Esophagus muscularis mucosa (tissue), 4 donors: ENCODE measurements around the gene HOXC9. TPM values are rescaled to one million over a fixed set of nuclear protein-coding genes. Genes with fewer than 3 reads are reported as not detected.

Experiments used
- DNase-seq: peaks from one replicate; pipeline ENCODE4 v3.0.0-alpha.2; 2017; ENCODE audit errors: extremely low spot score
- H3K27ac ChIP-seq, 4 donors: fragments of 200-600 bp; sonication (generic); replicated peaks in 1 of 4; 1 replicate in 3 of 4; 2 replicates in 1 of 4; pipeline ENCODE4 v1.5.1; 2016 to 2019; ENCODE audit warnings: mild to moderate bottlenecking in 1 of 4
- H3K27me3 ChIP-seq, 4 donors: fragments of 200-600 bp; sonication (generic); one replicate each; pipeline versions ENCODE4 v1.5.1 to v1.6.0; 2016 to 2019
- H3K36me3 ChIP-seq, 4 donors: fragments of 200-600 bp; sonication (generic); one replicate each; pipeline ENCODE4 v1.5.1; 2016 to 2019
- H3K4me1 ChIP-seq, 4 donors: fragments of 200-600 bp; sonication (generic); one replicate each; pipeline ENCODE4 v1.5.1; 2016 to 2019
- H3K4me3 ChIP-seq, 4 donors: fragments of 200-600 bp; sonication (generic); 1 replicate in 2 of 4; 2 replicates in 2 of 4; pipeline ENCODE4 v1.5.1; 2016 to 2019; ENCODE audit warnings: mild to moderate bottlenecking in 4 of 4, moderate library complexity in 1 of 4
- H3K9me3 ChIP-seq, 4 donors: fragments of 200-600 bp; sonication (generic); 1 replicate in 3 of 4; 2 replicates in 1 of 4; pipeline ENCODE4 v1.5.1; 2016 to 2019
- EP300 ChIP-seq: sonication (generic); formaldehyde crosslinking; IDR thresholded peaks from one replicate; pipeline ENCODE4 v1.6.1; 2017; ENCODE audit warnings: antibody characterized with exemption
- POLR2A ChIP-seq: fragments of 450-650 bp; IDR thresholded peaks from one replicate; pipeline ENCODE4 v1.6.1; 2017; ENCODE audit warnings: antibody characterized with exemption, moderate library complexity, mild to moderate bottlenecking, low read depth
- POLR2AphosphoS5 ChIP-seq, 2 donors: sonication (generic); formaldehyde crosslinking; IDR thresholded peaks; one replicate each; pipeline ENCODE4 v1.6.1; 2017; ENCODE audit warnings: antibody characterized with exemption in 2 of 2
- WGBS: methylation state at CpG from one replicate; pipeline ENCODE4 v1.1.5; 2018; 5-methylcytosine and 5-hydroxymethylcytosine counted together
- intact Hi-C: fragments of 100-400 bp; cut with DNase I; formaldehyde crosslinking; loops from one replicate; pipeline ENCODE4 v1.15.1; 2023
- total RNA-seq, 4 donors: library from RNA; depleted of rRNA; stranded (reverse); fragments of >200 nt; gene quantifications; one replicate each; pipeline versions ENCODE4 v1.1.0 to v1.2.1, GENCODE V29; 2016
- TF ChIP-seq, protein P1 (sequence below), 3 experiments: fragments of 200-600 bp in 2 of 3; fragments of 450-650 bp in 1 of 3; sonication (generic) in 2 of 3; IDR thresholded peaks; one replicate each; pipeline ENCODE4 v1.5.1; 2017 to 2019; ENCODE audit warnings: antibody characterized with exemption in 3 of 3, mild to moderate bottlenecking in 2 of 3, moderate library complexity in 1 of 3

HOXC9 gene
- total RNA-seq, 4 donors from 2014 or later, result not detected

DNA sequence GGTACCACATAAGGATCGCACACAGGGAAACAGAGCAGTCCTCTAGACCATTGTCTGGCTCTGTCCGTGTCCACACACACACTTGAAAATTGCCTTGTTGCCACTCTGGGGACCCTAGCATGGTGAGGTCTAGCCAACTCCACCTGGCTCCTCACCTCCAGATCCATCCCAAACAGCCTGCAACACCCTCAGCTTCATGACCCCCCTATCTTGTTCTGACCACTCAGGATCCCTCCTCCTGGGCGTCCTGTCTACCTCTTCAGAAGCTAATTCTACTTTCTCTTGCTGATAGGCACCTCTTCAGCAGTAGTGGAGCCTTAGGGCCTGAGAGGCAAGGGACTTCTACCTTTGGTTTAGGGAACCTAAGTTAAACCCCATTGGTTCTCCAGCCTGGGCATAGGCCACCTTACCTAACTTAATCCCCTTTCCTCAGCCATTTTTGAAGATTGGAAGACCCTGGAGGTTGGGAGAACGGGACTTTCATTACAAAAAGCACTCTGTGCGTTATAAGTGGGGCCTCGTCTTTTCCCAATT lies 32.2 kb downstream of the HOXC9 start:
- no peak for DNase-seq
- TF ChIP-seq EP300 (no peak), POLR2AphosphoS5 (IDR thresholded peaks at IDR 0.05) (no peak), POLR2A (no peak)
- TF ChIP-seq, protein P1, sequence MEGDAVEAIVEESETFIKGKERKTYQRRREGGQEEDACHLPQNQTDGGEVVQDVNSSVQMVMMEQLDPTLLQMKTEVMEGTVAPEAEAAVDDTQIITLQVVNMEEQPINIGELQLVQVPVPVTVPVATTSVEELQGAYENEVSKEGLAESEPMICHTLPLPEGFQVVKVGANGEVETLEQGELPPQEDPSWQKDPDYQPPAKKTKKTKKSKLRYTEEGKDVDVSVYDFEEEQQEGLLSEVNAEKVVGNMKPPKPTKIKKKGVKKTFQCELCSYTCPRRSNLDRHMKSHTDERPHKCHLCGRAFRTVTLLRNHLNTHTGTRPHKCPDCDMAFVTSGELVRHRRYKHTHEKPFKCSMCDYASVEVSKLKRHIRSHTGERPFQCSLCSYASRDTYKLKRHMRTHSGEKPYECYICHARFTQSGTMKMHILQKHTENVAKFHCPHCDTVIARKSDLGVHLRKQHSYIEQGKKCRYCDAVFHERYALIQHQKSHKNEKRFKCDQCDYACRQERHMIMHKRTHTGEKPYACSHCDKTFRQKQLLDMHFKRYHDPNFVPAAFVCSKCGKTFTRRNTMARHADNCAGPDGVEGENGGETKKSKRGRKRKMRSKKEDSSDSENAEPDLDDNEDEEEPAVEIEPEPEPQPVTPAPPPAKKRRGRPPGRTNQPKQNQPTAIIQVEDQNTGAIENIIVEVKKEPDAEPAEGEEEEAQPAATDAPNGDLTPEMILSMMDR (IDR thresholded peaks at IDR 0.05), result no peak
- Histone ChIP-seq H3K27ac (no peak overlapping the region), H3K27me3 (peaks cover 0 to 87% (median 34%) of the 10 kb centered on the region in 4 donors), H3K4me1 (peaks cover 14 to 45% (median 36%) of the 10 kb centered on the region in 4 donors), H3K4me3 (peak overlapping the region in 2 of 4 donors; percentile 65 to 69), H3K36me3 (no peaks in the 10 kb centered on the region), H3K9me3 (no peaks in the 10 kb centered on the region)
- intact Hi-C loops, result loop anchor here (2.0 to 5.0 kb wide), 2 partner anchors 95 to 161 kb away; no protein-coding TSS in a partner anchor
- WGBS, result 47% methylated on average over 6 of the region's 6 CpGs

DNA sequence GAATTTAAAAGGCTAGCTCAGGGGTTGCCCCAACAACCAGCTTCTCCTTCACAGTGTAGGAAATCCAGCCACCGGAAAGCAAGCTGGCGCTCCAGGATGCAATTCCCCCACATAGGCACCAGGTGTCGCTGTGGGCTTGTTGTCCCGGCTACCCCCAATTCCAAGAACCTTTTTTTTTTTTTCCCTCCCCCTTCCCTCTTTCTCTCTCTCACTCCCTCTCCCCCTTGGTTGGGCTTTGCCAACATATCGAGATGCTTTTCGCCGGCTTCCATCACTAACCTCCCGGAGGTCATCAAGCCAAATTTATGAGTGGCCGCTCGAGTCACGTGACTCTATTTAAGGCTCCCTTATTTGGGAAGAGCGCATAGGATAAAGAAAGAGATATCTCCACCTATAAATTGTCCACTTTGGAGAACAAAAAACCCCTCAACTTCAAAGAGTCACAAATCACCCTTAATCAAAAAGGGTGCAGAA lies 32.7 kb downstream of the HOXC9 start, which contains the start of gene HOXC5:
Gene HOXC5, plus strand, starts transcription at position 424 of the 474 bp plus-strand sequence. CDS start 73 bp downstream, outside the sequence.
- Histone ChIP-seq H3K9me3 (no peaks in the 10 kb centered on the region), H3K27ac (peak within 1 kb of the TSS; percentile 70 to 83 (median 74)), H3K27me3 (peaks cover 0 to 82% (median 28%) of the 10 kb centered on the region in 4 donors), H3K4me1 (peaks cover 14 to 45% (median 37%) of the 10 kb centered on the region in 4 donors), H3K36me3 (no peaks in the 10 kb centered on the region), H3K4me3 (peak within 1 kb of the TSS; percentile 50 to 69 (median 63))
- 3% methylated on average over 12 of the region's 12 CpGs for WGBS
- DNase-seq, result no peak
- intact Hi-C loops, result loop anchor here (2.0 to 5.0 kb wide), 2 partner anchors 95 to 160 kb away; no protein-coding TSS in a partner anchor
- TF ChIP-seq EP300, result no peak
- TF ChIP-seq, protein P1 (IDR thresholded peaks at IDR 0.05), result peak; percentile 95 to 99 (median 98)
- TF ChIP-seq POLR2AphosphoS5 (IDR thresholded peaks at IDR 0.05), result peak in 1 of 2 donors; percentile 8

DNA sequence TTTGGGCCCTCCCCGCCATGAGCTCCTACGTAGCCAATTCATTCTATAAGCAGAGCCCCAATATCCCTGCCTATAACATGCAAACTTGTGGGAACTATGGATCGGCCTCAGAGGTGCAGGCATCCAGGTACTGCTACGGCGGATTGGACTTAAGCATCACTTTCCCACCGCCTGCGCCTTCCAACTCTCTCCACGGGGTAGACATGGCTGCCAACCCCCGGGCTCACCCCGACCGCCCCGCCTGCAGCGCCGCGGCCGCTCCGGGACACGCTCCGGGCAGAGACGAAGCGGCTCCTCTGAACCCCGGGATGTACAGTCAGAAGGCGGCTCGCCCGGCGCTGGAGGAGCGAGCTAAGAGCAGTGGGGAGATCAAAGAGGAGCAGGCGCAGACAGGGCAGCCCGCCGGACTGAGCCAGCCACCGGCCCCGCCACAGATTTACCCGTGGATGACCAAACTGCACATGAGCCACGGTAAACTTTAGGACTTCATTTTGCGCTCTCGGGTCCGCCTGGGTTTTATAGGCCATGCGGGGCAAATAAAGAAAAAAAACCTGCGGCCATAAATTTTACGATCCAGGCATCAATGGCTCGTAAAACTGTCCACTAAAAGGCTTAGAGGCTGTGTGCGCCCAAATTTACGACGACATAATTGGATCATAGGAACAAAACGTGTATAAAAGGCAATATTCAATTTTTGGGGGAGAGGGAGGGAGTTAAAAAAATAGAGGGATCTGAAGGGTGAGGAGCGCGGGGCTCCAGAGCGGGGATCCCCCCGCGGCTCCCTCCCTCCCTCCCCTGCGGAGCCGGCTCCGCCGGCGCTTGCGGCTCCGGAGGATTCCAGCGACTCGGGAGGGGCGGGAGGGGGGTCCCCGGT lies 33.4 kb downstream of the HOXC9 start:
- TF ChIP-seq POLR2A, result no peak
- TF ChIP-seq, protein P1 (IDR thresholded peaks at IDR 0.05), result no peak
- TF ChIP-seq EP300, result no peak
- TF ChIP-seq POLR2AphosphoS5 (IDR thresholded peaks at IDR 0.05), result no peak
- H3K4me3 ChIP-seq, result peak overlapping the region; percentile 50 to 69 (median 63)
- peaks cover 0 to 75% (median 22%) of the 10 kb centered on the region in 4 donors for H3K27me3 ChIP-seq
- H3K9me3 ChIP-seq, result no peaks in the 10 kb centered on the region
- 2% methylated on average over 47 of the region's 61 CpGs for WGBS
- DNase-seq, result no peak
- intact Hi-C loops, result loop anchor here (2.0 to 5.0 kb wide), 2 partner anchors 94 to 159 kb away; no protein-coding TSS in a partner anchor
- H3K27ac ChIP-seq, result peak overlapping the region; percentile 70 to 83 (median 74)
- H3K36me3 ChIP-seq, result no peaks in the 10 kb centered on the region
- H3K4me1 ChIP-seq, result peaks cover 14 to 41% (median 39%) of the 10 kb centered on the region in 4 donors

DNA sequence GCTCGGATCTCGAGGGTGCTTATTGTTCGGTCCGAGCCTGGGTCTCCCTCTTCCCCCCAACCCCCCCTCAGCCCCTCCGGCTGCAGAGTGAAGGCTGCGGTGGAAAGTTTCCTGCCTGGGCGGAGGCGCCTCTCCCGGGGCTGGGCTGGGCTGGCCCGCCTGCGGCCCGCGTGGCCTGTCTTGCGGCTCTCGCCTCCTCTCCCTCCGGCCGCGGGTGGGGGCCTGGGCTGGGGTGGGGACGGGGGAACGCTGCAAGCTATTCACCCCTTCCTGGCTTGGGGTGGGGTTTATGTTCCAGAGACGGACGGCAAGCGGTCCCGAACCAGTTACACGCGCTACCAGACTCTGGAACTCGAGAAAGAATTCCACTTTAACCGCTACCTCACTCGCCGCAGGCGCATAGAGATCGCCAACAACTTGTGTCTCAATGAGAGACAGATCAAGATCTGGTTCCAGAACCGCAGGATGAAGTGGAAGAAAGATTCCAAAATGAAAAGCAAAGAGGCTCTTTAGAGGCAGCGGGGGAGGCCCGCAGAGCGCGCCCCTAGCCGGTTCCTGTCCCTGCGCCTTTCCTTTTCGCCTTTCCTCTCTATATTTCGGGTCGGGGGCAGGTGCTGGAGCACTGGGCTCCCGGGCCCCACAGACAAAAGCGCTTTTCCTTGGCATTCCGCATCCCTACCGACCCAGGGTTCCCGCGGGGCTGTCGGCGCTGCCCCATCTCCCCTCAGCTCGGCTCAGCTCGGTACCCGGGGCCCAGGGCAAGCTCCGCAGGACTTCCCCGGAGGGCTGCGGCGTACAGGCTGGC lies 34.2 kb downstream of the HOXC9 start:
- no peak for DNase-seq
- Histone ChIP-seq H3K36me3 (no peaks in the 10 kb centered on the region), H3K9me3 (no peaks in the 10 kb centered on the region), H3K4me3 (peak overlapping the region; percentile 50 to 69 (median 63)), H3K4me1 (peaks cover 14 to 41% (median 36%) of the 10 kb centered on the region in 4 donors), H3K27ac (peak overlapping the region; percentile 70 to 83 (median 74)), H3K27me3 (peaks cover 0 to 74% (median 14%) of the 10 kb centered on the region in 4 donors)
- TF ChIP-seq, protein P1 (IDR thresholded peaks at IDR 0.05), result no peak
- TF ChIP-seq POLR2A (no peak), EP300 (no peak), POLR2AphosphoS5 (IDR thresholded peaks at IDR 0.05) (no peak)
- intact Hi-C loops, result loop anchor here (2.0 to 5.0 kb wide), 2 partner anchors 93 to 159 kb away; no protein-coding TSS in a partner anchor
- WGBS, result 40% methylated on average over 33 of the region's 57 CpGs
